Activated T-cell treated with anti-CD3 and anti-CD28 coated beads for 24 hours (primary cell): ENCODE measurements around the gene CRABP2.

ENCODE experiments used
- DNase-seq: peaks from one replicate; pipeline ENCODE4 v3.0.0-alpha.2; 2020; ENCODE audit warnings: low read depth

Gene CRABP2

DNA sequence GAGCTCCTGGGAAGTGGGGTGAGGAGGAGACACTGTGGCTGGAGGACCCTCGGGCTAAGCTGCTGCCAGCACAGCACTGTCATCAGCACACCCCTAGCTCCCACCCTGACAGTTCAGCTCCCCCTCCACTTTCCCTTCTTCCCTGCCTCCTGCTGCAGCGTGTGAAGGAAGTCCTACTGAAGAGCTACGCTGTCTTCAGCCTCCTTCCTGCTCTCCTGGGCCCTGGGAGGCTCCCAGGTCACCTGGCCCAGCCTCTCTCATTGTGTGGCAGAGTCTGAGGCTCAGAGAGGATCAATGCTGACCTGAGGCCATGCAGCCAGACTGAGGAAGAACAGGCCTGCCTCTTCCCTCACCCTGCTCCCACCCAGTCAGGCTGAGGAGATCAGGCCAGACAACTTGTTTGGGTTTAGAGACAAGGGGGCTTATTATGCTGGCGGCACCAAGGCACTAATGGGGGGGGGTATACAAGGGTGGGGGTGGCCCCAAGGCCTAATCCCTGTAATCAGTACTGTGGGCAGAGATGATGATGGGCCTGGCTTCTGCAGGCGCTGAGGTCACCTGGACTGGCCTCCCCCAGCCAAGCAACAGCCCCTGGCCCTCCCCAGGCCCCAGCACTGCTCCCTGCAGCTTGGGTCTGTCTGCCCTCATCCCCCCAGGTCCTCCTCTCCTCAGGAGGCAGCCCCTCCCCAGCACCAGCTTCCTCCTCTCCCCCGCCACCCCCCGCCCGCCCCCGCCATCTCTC, 37.2 kb downstream of the CRABP2 start:
- DNase-seq = no peak

GRCh38 chr1:156667610-156667967, 37.8 kb downstream of the CRABP2 start:
- DNase-seq = no peak

DNA sequence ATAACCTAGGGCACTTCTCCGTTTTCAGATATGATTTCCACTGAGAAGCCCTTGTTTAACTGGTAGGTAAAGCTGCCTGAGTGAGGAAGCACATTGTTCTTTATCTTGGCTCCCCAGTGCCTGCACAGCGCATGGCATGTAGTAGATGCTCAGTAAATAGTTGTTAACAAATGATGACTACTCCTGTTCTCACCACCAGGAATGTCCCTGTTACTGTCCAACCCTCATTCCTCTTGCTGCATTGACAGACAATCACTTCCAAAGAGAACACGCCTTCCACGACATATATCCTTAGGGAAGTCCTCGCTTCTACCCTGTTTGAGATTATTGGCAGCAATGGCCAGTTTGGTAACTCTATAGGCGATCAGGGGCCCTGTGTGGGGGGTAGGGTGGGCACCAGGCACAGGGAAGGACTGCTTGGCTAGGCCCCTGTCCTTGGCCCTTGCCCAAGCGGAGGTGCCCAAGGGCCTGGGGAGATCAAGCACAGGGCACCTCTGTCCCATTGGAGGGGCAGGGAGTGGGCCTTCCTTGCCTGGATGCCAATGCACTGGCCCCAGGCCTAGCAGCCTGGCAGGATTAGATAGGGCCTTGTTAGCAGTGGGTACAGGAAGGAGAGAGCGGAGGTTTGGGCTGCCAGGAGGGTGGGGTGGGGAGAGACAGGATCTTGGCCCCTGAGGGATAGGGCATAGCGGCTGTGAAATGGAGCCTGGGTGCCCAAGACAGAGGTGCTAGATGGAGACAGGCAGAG, 38.3 kb downstream of the CRABP2 start:
- no peak for DNase-seq

- DNase-seq = no peak
These were observed 39.8 kb downstream of the CRABP2 start for GRCh38 chr1:156665539-156665938.

- DNase-seq = no peak
These were observed 40.5 kb downstream of the CRABP2 start for GRCh38 chr1:156664767-156665411.

DNA sequence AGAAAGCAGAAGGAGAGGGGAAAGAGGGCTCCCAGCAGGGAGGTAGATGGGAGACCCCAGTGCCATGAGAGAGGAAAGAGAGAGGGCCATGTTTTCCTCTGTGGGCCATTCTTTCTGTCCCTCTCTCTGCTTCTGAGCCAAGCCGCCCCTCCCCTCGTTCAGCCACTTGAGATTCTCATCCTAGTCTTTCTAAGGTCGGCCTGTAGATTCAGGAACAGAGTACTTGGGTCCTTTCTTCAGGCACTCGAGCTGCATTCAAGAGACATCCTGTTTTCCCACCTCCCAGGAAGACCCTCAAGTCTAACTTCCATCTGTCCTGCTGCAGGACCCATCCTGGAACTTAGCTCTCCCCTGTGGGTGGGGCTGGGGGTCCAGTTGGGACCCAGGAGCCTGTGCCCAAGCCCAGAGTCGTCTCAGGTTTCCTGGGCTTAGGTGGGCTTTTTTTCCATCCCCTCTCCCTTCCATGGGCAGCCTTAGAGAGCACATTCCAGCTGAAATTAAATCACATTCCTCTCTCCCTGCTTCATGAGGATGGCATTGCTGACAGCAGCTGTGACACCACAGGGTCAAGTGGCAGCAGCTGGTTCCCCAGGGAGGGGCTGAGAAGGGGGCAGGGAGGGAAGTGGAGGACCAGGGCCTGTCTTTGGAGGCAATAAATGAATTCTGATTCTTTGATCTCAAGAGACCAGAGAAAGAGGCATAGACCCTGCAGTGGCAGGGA, 41.2 kb downstream of the CRABP2 start:
- no peak for DNase-seq

DNA sequence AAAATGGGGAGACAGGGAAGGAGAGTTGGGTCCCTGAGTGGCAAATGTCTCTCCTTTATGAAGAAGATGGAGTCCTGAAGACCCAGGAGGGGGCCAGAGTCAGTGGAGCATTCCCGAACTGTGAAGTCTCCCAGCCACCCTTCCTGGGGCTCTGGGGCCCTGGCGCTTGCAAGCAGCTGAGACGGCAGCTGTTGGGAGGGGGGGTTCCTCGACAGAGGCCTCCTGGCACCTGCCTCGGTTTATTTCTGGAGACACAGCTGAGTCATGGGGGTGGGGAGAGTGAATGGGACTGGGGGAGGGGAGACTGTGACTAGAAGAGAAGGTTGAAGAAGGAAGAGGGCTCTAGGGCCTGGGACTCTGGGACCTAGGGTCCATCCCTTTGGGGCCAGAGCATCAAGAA, 42.2 kb downstream of the CRABP2 start:
- DNase-seq = no peak

- DNase-seq = no peak
These were observed 42.7 kb downstream of the CRABP2 start for GRCh38 chr1:156662800-156663055.

GRCh38 chr1:156662005-156662799, 43.2 kb downstream of the CRABP2 start:
- no peak for DNase-seq

GRCh38 chr1:156660752-156661112, 44.7 kb downstream of the CRABP2 start:
- DNase-seq = no peak

GRCh38 chr1:156659988-156660751, 45.2 kb downstream of the CRABP2 start:
- peak; percentile 90 for DNase-seq

GRCh38 chr1:156659661-156659987, 45.8 kb downstream of the CRABP2 start:
- DNase-seq = no peak

- no peak for DNase-seq
These were observed 46.3 kb downstream of the CRABP2 start for GRCh38 chr1:156658945-156659574.

- no peak for DNase-seq
These were observed 46.9 kb downstream of the CRABP2 start for GRCh38 chr1:156658496-156658895.

- no peak for DNase-seq
These were observed 47.6 kb downstream of the CRABP2 start for GRCh38 chr1:156657741-156658319.

- DNase-seq = peak; percentile 70
These were observed 48.3 kb downstream of the CRABP2 start for GRCh38 chr1:156656806-156657740.

GRCh38 chr1:156655904-156656516, 49.4 kb downstream of the CRABP2 start:
- DNase-seq = no peak

DNA sequence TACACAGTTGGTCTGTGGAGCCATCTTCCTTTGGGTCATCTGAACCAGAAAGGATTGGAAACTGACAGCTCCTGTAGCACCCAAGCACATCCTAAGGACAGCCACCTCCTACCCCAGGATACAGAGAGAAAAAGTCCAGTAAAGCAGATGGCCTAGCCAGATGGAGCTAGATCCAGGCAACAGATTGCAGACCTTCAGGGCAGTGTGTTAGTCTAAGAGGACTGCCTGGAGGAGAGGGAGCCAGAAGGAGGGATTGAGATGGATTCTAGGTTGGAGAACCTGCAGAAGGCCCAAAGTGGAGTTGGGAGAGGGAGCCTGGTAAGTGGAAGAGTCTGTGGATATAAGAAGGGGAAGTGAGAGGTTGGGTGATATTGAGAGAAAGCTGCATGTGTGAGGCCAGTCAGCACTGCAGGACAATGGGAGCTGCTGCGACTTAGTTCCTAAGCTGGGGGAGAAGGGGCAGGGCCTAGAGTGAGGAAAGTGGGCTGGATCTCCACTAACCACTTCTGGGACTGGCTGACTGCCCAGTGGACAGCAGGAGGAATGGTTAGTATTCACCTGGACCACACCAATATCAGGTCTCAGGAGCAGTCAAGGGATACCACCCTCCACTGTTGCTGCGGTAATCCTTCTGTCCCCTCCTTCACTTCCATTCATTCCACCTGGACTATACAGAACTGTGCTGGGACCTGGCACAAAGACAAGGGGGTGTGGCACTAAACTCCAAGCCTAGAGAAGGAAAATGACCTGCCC, 50.1 kb downstream of the CRABP2 start:
- no peak for DNase-seq
